ENCODE data around the gene LAMP5. TPM values are rescaled to one million over a fixed set of nuclear protein-coding genes. Genes with fewer than 3 reads are reported as not detected.

Gene LAMP5
- total RNA-seq, 1 donor from 2014 or later, result 0.86 TPM

DNA sequence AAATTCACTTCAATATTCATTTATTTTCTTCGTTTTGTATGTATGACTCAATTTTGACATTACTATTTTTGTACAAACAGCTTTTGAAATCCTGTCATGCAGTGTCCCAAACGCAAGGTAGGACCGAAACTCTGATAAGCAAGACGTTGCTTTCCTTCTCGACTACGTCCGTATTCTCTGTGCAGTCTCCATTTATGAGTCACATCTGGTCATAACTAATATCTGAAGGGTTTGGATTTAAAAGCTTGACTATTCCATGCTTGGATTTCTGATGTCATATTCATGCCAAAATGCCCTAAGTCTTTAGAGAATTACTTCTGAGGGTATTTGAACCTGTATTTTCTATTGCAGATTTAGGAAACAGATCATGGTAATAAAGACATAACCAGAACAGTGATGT is 37.8 kb upstream of the LAMP5 start:
- no peaks in the 10 kb centered on the region for H3K27me3 Mint-ChIP-seq (ENCODE audit: unreplicated experiment)
- peaks cover 8% of the 10 kb centered on the region for H3K36me3 Mint-ChIP-seq (ENCODE audit: unreplicated experiment)
- no peak overlapping the region for H3K4me3 Mint-ChIP-seq (ENCODE audit: unreplicated experiment)
- TF ChIP-seq, protein P1, sequence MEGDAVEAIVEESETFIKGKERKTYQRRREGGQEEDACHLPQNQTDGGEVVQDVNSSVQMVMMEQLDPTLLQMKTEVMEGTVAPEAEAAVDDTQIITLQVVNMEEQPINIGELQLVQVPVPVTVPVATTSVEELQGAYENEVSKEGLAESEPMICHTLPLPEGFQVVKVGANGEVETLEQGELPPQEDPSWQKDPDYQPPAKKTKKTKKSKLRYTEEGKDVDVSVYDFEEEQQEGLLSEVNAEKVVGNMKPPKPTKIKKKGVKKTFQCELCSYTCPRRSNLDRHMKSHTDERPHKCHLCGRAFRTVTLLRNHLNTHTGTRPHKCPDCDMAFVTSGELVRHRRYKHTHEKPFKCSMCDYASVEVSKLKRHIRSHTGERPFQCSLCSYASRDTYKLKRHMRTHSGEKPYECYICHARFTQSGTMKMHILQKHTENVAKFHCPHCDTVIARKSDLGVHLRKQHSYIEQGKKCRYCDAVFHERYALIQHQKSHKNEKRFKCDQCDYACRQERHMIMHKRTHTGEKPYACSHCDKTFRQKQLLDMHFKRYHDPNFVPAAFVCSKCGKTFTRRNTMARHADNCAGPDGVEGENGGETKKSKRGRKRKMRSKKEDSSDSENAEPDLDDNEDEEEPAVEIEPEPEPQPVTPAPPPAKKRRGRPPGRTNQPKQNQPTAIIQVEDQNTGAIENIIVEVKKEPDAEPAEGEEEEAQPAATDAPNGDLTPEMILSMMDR (IDR thresholded peaks at IDR 0.05), result no peak
- DNase-seq (ENCODE audit: extremely low spot score, unreplicated experiment), result no peak
- H3K9me3 Mint-ChIP-seq (ENCODE audit: unreplicated experiment), result no peaks in the 10 kb centered on the region
- no peak overlapping the region for H3K27ac Mint-ChIP-seq (ENCODE audit: unreplicated experiment)
- no peaks in the 10 kb centered on the region for H3K4me1 Mint-ChIP-seq (ENCODE audit: unreplicated experiment)

DNA sequence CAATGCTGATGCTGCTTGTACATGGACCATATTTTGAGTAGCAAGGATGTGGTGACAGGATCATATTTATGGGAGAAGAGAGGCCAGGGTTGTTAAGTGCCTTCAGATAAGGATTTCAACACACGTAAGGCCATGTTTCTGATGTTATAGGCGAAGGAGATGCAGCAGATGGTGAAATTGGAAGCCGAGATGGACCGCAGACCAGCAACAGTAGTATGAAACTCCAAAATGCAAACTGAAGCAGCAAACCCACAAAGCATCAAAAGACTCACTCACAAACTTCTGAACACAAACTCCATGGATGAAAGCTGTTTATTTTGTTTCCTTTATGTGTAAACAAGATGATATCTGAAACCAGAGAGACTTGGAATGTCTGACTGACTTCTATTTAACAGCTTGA is 35.6 kb upstream of the LAMP5 start:
- Mint-ChIP-seq H3K36me3 (ENCODE audit: unreplicated experiment) (peaks cover 5% of the 10 kb centered on the region), H3K4me3 (ENCODE audit: unreplicated experiment) (no peak overlapping the region), H3K27ac (ENCODE audit: unreplicated experiment) (no peak overlapping the region), H3K27me3 (ENCODE audit: unreplicated experiment) (no peaks in the 10 kb centered on the region), H3K9me3 (ENCODE audit: unreplicated experiment) (no peaks in the 10 kb centered on the region), H3K4me1 (ENCODE audit: unreplicated experiment) (peaks cover 13% of the 10 kb centered on the region)
- TF ChIP-seq, protein P1 (IDR thresholded peaks at IDR 0.05), result no peak
- DNase-seq (ENCODE audit: extremely low spot score, unreplicated experiment), result no peak

DNA sequence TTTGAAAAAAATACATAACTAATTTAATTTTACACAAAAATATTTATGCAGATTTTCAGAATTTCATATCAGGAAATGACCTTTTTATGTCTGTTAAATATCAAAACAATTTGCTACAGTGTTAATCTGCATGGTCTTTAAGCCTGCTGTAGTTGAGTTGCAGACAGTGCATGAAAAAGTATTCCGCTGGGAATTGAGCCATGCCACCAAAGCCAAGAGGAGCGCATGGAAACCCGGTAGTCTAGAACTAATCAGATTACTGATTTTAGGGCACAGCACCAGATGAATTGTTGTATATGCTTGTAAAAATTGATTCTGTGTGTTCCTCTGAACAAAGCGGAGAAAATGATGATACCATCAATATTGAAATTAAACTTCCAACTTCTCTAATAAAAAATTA is 34.3 kb upstream of the LAMP5 start:
- Mint-ChIP-seq H3K36me3 (ENCODE audit: unreplicated experiment) (peaks cover 5% of the 10 kb centered on the region), H3K9me3 (ENCODE audit: unreplicated experiment) (no peaks in the 10 kb centered on the region), H3K4me3 (ENCODE audit: unreplicated experiment) (no peak overlapping the region), H3K27me3 (ENCODE audit: unreplicated experiment) (no peaks in the 10 kb centered on the region), H3K4me1 (ENCODE audit: unreplicated experiment) (peaks cover 14% of the 10 kb centered on the region), H3K27ac (ENCODE audit: unreplicated experiment) (no peak overlapping the region)
- TF ChIP-seq, protein P1 (IDR thresholded peaks at IDR 0.05), result no peak
- DNase-seq (ENCODE audit: extremely low spot score, unreplicated experiment), result no peak

DNA sequence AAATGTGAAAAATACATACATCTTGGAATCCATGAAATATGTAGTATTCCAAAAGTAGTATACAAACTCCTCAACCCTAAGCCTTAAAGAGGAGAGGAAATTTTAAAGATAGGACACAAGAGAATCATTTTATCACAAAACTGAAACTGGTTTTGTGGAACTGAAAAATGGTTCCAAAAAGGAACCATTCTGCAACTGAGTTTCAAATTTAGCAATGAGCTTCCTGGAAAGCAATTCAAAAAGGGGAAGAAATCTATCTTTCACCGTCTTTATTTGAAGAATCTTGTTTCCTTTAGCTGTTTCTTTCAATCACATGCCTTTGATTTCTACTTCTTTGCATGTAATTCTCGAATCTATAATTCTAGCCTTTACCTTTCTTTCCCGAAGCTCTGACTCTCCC is 32.2 kb upstream of the LAMP5 start:
- DNase-seq (ENCODE audit: extremely low spot score, unreplicated experiment), result no peak
- no peaks in the 10 kb centered on the region for H3K27me3 Mint-ChIP-seq (ENCODE audit: unreplicated experiment)
- peaks cover 19% of the 10 kb centered on the region for H3K4me1 Mint-ChIP-seq (ENCODE audit: unreplicated experiment)
- no peak overlapping the region for H3K27ac Mint-ChIP-seq (ENCODE audit: unreplicated experiment)
- no peaks in the 10 kb centered on the region for H3K9me3 Mint-ChIP-seq (ENCODE audit: unreplicated experiment)
- no peaks in the 10 kb centered on the region for H3K36me3 Mint-ChIP-seq (ENCODE audit: unreplicated experiment)
- TF ChIP-seq, protein P1 (IDR thresholded peaks at IDR 0.05), result no peak
- H3K4me3 Mint-ChIP-seq (ENCODE audit: unreplicated experiment), result no peak overlapping the region

DNA sequence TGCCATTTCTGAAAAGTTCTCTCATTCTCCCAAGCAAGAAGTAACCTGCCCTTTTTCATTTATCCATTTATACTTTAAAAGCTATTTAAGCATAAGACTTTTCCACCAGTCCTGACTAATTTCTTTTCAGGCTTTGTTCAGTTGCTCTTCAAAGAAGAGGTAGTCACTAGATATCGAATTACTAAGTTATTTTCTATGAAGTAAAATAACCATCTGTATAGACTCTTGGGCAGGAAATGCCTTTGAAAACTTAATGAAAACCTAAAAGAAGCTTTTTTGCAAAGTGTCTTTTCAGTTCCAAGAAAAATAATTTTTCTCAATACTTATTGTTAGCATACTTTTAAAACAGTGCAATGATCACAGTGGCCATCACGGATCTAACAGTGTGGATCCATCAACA is 31.3 kb upstream of the LAMP5 start:
- no peaks in the 10 kb centered on the region for H3K9me3 Mint-ChIP-seq (ENCODE audit: unreplicated experiment)
- no peaks in the 10 kb centered on the region for H3K36me3 Mint-ChIP-seq (ENCODE audit: unreplicated experiment)
- DNase-seq (ENCODE audit: extremely low spot score, unreplicated experiment), result no peak
- H3K4me3 Mint-ChIP-seq (ENCODE audit: unreplicated experiment), result no peak overlapping the region
- H3K27me3 Mint-ChIP-seq (ENCODE audit: unreplicated experiment), result no peaks in the 10 kb centered on the region
- no peak overlapping the region for H3K27ac Mint-ChIP-seq (ENCODE audit: unreplicated experiment)
- TF ChIP-seq, protein P1 (IDR thresholded peaks at IDR 0.05), result no peak
- H3K4me1 Mint-ChIP-seq (ENCODE audit: unreplicated experiment), result peaks cover 27% of the 10 kb centered on the region

Measured in osteocyte (in vitro differentiated cells).